GM08714 (cell line): ENCODE data around the gene BCL2L11.

Experiments
- H3K4me3 ChIP-seq: fragments of 200-500 bp; sonication (Bioruptor generic); 2 replicates; pipeline ENCODE4 v1.5.1; 2014; ENCODE audit warnings: mild to moderate bottlenecking, low read length, inconsistent platforms
- ZNF274 ChIP-seq: IDR thresholded peaks from 2 replicates; pipeline ENCODE4 v1.6.1; 2012; ENCODE audit warnings: mild to moderate bottlenecking, low read depth, low read length

BCL2L11 gene

DNA sequence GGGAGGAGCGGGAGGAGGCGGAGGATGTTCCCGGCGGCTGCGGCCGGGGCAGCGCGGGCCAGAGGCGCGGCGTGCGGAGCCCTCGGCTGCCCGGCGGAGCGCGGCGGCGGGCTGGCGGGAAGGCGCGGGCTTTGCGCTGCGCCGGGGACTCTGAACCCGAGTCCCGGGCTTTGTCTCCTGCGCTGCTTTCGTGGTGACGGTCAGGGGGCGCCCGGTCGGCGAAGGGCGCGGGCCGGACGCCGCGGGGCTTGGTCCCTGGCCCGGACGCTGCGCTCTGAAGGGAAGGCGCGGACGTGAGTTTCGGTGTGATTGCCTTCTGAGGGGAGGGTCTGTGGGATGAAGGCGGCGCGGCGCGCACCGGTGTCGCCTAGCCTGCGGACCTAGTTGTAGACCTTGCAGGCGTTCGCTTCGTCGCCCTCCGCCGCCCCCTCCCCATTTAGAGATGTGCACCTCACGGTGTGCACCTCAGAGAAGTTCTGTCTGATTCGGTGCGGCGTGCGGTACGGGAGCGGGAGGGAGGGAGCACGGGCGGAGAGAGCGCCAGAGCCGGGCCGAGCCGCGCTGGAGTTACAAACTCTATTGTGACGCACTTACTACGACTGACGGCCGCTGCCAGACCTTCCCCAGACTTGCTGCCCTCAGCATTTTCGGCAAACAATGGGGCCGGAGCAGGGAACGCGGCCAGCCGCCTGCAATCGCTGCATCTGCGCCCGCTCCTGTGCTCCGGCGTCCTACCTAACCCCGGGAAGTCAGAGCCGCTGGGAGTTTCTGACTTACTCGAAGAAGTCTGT, 2.1 kb downstream of the BCL2L11 start:
- no peak for TF ChIP-seq ZNF274
- peak overlapping the region; percentile 77 for H3K4me3 ChIP-seq

GRCh38 chr2:111123751-111124150, 3.0 kb downstream of the BCL2L11 start:
- TF ChIP-seq ZNF274: no peak
- H3K4me3 ChIP-seq: no peak overlapping the region

GRCh38 chr2:111126581-111126980, 5.9 kb downstream of the BCL2L11 start:
- H3K4me3 ChIP-seq: no peak overlapping the region
- TF ChIP-seq ZNF274: no peak

GRCh38 chr2:111127351-111127750, 6.6 kb downstream of the BCL2L11 start:
- H3K4me3 ChIP-seq: no peak overlapping the region

DNA sequence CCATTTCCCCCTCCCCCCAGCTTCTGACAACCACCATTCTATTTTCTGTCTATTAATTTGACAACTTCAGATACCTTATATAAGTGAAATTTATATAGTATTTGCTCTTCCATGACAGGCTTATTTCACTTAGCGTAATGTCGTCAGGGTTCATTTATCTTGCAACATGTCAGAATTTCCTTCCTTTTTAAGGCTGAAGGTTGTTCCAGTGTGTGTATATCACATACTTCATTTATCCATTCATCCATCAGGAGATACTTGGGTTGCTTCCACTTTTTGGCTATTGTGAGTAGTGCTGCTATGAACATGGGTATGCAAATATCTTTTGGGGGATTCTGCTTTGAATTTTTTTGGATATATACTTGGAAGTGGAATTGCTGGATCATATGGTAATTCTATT, 7.4 kb downstream of the BCL2L11 start:
- H3K4me3 ChIP-seq: no peak overlapping the region
- no peak for TF ChIP-seq ZNF274

More at GRCh38 chr2:111127351-111127750, 6.6 kb downstream of the BCL2L11 start:
- no peak for TF ChIP-seq ZNF274

- no peak for TF ChIP-seq ZNF274
- no peak overlapping the region for H3K4me3 ChIP-seq
Observed at GRCh38 chr2:111133603-111134002, 12.9 kb downstream of the BCL2L11 start.

- no peak overlapping the region for H3K4me3 ChIP-seq
- TF ChIP-seq ZNF274: no peak
Observed at GRCh38 chr2:111134055-111134454, 13.3 kb downstream of the BCL2L11 start.

DNA sequence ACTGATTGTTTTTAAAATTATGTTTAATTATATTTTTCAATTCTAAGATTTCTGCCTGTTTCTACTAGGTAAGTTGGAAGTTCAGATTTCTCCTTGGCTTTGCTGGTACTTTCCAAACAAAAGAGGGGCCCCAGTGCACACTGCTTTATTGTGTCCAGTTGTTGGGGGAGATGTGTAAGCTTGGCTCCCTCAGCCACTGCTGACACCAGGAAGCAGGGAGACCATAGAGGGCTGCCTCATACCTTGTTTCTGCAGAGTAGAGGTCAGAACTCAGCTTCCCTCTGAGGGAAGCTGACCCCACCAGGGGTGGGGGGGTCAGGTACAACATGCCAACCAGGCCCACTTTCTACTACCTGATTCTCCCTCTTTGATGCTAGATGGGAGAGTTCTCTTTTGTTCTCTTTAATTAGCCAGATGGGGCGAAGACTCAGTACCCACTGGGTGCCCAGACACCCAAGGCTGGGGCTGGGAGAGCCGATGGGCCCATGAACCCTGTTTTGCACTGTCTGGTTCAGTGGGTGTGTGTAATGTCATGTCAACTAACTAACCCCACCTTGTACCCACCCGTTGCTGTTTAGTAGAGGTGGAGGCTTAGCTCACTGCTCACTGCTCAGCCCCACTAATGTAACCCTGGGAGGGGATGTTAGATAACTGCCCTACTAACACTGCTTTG, 14.7 kb downstream of the BCL2L11 start:
- H3K4me3 ChIP-seq: no peak overlapping the region
- TF ChIP-seq ZNF274: no peak

GRCh38 chr2:111135910-111136297, 15.2 kb downstream of the BCL2L11 start:
- TF ChIP-seq ZNF274: no peak
- no peak overlapping the region for H3K4me3 ChIP-seq

GRCh38 chr2:111138839-111139238, 18.1 kb downstream of the BCL2L11 start:
- no peak for TF ChIP-seq ZNF274
- H3K4me3 ChIP-seq: no peak overlapping the region

- no peak for TF ChIP-seq ZNF274
- H3K4me3 ChIP-seq: no peak overlapping the region
Observed at GRCh38 chr2:111139637-111140317, 19.1 kb downstream of the BCL2L11 start.

DNA sequence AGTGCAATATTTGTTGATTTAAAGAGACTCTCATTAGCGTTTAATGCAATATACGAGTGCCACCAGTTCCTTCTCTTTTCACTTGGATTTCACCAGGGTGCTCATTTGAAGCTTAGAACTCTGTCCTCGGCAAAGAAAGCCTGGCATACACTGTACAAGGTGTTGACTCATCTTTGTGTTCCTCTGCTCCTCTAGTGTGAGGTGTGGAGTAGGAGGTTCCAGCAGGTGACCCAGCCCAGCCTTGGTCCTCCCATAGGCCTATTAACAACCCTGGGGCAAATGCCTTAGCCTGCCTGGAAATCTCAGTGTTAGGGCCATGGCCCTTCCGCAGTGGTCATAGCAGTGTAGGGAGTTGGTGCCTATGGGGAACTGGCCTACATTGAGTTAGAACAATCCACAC, 20.1 kb downstream of the BCL2L11 start:
- no peak overlapping the region for H3K4me3 ChIP-seq
- no peak for TF ChIP-seq ZNF274

GRCh38 chr2:111142101-111142500, 21.4 kb downstream of the BCL2L11 start:
- H3K4me3 ChIP-seq: no peak overlapping the region
- TF ChIP-seq ZNF274: no peak

DNA sequence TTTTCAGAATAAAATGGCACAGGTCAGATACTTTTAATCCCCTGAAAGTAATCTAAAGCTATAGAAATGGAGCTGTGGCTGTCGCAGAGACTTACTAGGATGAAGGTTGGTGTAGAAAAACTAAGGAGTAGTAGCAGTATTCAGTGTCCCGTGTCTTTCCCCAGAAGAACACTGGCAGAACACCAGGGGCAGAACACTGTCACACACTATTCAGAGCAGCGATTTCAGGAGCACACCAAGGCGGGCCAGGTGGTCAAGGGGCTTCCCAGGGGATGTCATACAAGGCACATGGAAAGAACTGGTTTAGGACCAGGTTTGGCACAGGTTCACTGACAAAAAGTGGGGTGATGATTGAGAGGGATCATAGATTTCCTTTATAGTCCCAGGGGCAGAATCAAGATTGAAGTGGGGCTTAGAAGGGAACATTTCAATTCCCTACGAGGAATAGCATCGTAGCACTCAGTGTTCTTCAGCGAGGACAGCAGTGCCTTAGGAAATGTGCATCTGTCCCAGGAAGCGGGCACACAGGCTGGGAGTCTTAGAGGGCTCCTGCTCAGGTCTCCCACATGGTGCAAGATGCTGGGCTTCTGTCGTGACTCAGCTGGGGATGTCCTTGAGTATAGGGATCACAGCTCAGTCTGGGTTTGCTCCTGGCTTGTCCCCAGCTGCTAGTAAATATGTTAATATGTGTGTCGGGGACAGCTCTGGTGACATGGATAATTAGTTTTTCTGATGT, 22.6 kb downstream of the BCL2L11 start:
- TF ChIP-seq ZNF274: no peak

GRCh38 chr2:111143843-111144198, 23.1 kb downstream of the BCL2L11 start:
- no peak for TF ChIP-seq ZNF274
- no peak overlapping the region for H3K4me3 ChIP-seq

More for the DNA sequence above, 22.6 kb downstream of the BCL2L11 start:
- no peak overlapping the region for H3K4me3 ChIP-seq
